CD14-positive monocyte (primary cell): ENCODE data around the gene MOAP1. TPM values are rescaled to one million over a fixed set of nuclear protein-coding genes. Genes with fewer than 3 reads are reported as not detected.

ENCODE experiments used
- DNase-seq, 3 donors: peaks; one replicate each; pipeline ENCODE4 v3.0.0-alpha.2; 2011 to 2022
- H2AFZ ChIP-seq: 2 replicates; pipeline ENCODE4 v1.6.0; 2012; ENCODE audit warnings: mild to moderate bottlenecking, low read depth, low read length, inconsistent platforms; ENCODE audit not compliant: insufficient read depth, poor library complexity, severe bottlenecking
- H3K27ac ChIP-seq, 2 donors: 1 replicate in 1 of 2; 2 replicates in 1 of 2; pipeline ENCODE4 v1.5.1; 2012 to 2013; ENCODE audit warnings: low read length in 2 of 2, control low read depth in 1 of 2, inconsistent platforms in 1 of 2, low read depth in 1 of 2, mild to moderate bottlenecking in 1 of 2
- H3K27me3 ChIP-seq, 2 donors: one replicate each; pipeline versions ENCODE4 v1.6.0 to v1.6.1; 2011 to 2013; ENCODE audit warnings: low read length in 2 of 2; ENCODE audit not compliant: control insufficient read depth in 2 of 2, insufficient read depth in 2 of 2
- H3K36me3 ChIP-seq, 2 donors: replicated peaks in 1 of 2; 1 replicate in 1 of 2; 2 replicates in 1 of 2; pipeline versions ENCODE4 v1.5.1 to v1.6.1; 2012 to 2013; ENCODE audit warnings: low read length in 2 of 2, control low read depth in 1 of 2, inconsistent platforms in 1 of 2, mild to moderate bottlenecking in 1 of 2; ENCODE audit not compliant: insufficient read depth in 2 of 2, control insufficient read depth in 1 of 2
- H3K4me1 ChIP-seq, 2 donors: 1 replicate in 1 of 2; 2 replicates in 1 of 2; pipeline versions ENCODE4 v1.5.1 to v1.6.1; 2012 to 2013; ENCODE audit warnings: low read length in 2 of 2, control low read depth in 1 of 2, inconsistent platforms in 1 of 2, mild to moderate bottlenecking in 1 of 2, moderate library complexity in 1 of 2; ENCODE audit not compliant: insufficient read depth in 2 of 2, control insufficient read depth in 1 of 2
- H3K4me2 ChIP-seq: replicated peaks from 2 replicates; pipeline ENCODE3; 2012; ENCODE audit warnings: low read length, moderate library complexity, mild to moderate bottlenecking; ENCODE audit not compliant: poor library complexity, severe bottlenecking; ENCODE audit errors: extremely low read depth
- H3K4me3 ChIP-seq, 3 experiments: fragments of 200-600 bp in 1 of 3; sonication (generic) in 1 of 3; replicated peaks in 1 of 3; 1 replicate in 2 of 3; 2 replicates in 1 of 3; pipeline ENCODE4 v1.5.1; 2011 to 2013; ENCODE audit warnings: low read length in 3 of 3, mild to moderate bottlenecking in 3 of 3, control low read depth in 2 of 3, low read depth in 2 of 3, inconsistent platforms in 1 of 3, moderate library complexity in 1 of 3
- H3K79me2 ChIP-seq: 2 replicates; pipeline ENCODE4 v1.6.0; 2012; ENCODE audit warnings: mild to moderate bottlenecking, control low read depth, inconsistent platforms, low read length, moderate library complexity; ENCODE audit not compliant: insufficient read depth
- H3K9ac ChIP-seq: 2 replicates; pipeline ENCODE4 v1.6.0; 2017; ENCODE audit warnings: low read length, mild to moderate bottlenecking; ENCODE audit not compliant: insufficient read depth, poor library complexity, severe bottlenecking
- H3K9me3 ChIP-seq, 2 donors: replicated peaks in 1 of 2; 1 replicate in 1 of 2; 2 replicates in 1 of 2; pipeline versions ENCODE4 v1.5.1 to v1.6.1; 2012 to 2013; ENCODE audit warnings: low read length in 2 of 2, control low read depth in 1 of 2; ENCODE audit not compliant: control insufficient read depth in 1 of 2, insufficient read depth in 1 of 2
- H4K20me1 ChIP-seq: 2 replicates; pipeline ENCODE4 v1.6.0; 2012; ENCODE audit warnings: mild to moderate bottlenecking, low read length, control low read depth, moderate library complexity; ENCODE audit not compliant: insufficient read depth
- H3K27ac Mint-ChIP-seq, 7 donors: one replicate each; pipeline ENCODE4 v1.8.0; 2020; ENCODE audit warnings: mild to moderate bottlenecking in 7 of 7, mixed read lengths in 7 of 7, moderate library complexity in 6 of 7, inconsistent platforms in 2 of 7
- H3K27me3 Mint-ChIP-seq, 3 donors: one replicate each; pipeline ENCODE4 v1.8.0; 2021 to 2022; ENCODE audit warnings: low read depth in 3 of 3, mild to moderate bottlenecking in 3 of 3, mixed read lengths in 3 of 3, moderate library complexity in 3 of 3, inconsistent platforms in 1 of 3
- H3K36me3 Mint-ChIP-seq, 2 donors: one replicate each; pipeline ENCODE4 v1.8.0; 2020; ENCODE audit warnings: mixed read lengths in 2 of 2, inconsistent platforms in 1 of 2, mild to moderate bottlenecking in 1 of 2
- H3K4me1 Mint-ChIP-seq: one replicate; pipeline ENCODE4 v1.8.0; 2020; ENCODE audit warnings: mild to moderate bottlenecking, mixed read lengths
- H3K4me3 Mint-ChIP-seq, 2 donors: one replicate each; pipeline ENCODE4 v1.8.0; 2020; ENCODE audit warnings: mild to moderate bottlenecking in 2 of 2, mixed read lengths in 2 of 2, moderate library complexity in 1 of 2
- H3K9me3 Mint-ChIP-seq, 7 donors: one replicate each; pipeline ENCODE4 v1.8.0; 2020 to 2022; ENCODE audit warnings: mixed read lengths in 7 of 7, mild to moderate bottlenecking in 6 of 7, moderate library complexity in 6 of 7, inconsistent platforms in 2 of 7
- WGBS: methylation state at CpG from one replicate; pipeline ENCODE4 v1.1.5; 2013; ENCODE audit warnings: missing lambda C conversion rate; ENCODE audit not compliant: insufficient coverage; 5-methylcytosine and 5-hydroxymethylcytosine counted together
- intact Hi-C, 2 donors: fragments of 100-400 bp; cut with micrococcal nuclease; formaldehyde crosslinking; loops; one replicate each; pipeline versions ENCODE4 v1.15.0 to v1.15.1; 2023
- polyA plus RNA-seq, 3 donors: library from polyadenylated mRNA; depleted of rRNA in 1 of 3; unstranded in 2 of 3; stranded (reverse) in 1 of 3; fragments of 300-500 nt in 2 of 3; fragments of >200 nt in 1 of 3; fragmentation: Illumina TruSeq in 2 of 3; gene quantifications; 1 replicate in 2 of 3; 2 replicates in 1 of 3; pipeline ENCODE4 v1.2.3, GENCODE V29; 2012 to 2021
- TF ChIP-seq, protein P1 (sequence below): fragments of 200-600 bp; IDR thresholded peaks from one replicate; pipeline ENCODE4 v1.8.0; 2022; ENCODE audit warnings: antibody characterized with exemption, mild to moderate bottlenecking

Gene MOAP1
- polyA plus RNA-seq, 3 donors: 22.5 to 53.9 (median 22.6) TPM

GRCh38 chr14:93232159-93232558 lies 47.5 kb upstream of the MOAP1 start:
- Histone ChIP-seq H3K4me2 (no peak overlapping the region), H3K27me3 (peaks cover 0 to 18% of the 10 kb centered on the region in 2 donors), H3K36me3 (peaks cover 15 to 18% of the 10 kb centered on the region in 2 donors), H3K9me3 (no peaks in the 10 kb centered on the region), H3K27ac (no peak overlapping the region), H3K4me1 (peaks cover 0 to 10% of the 10 kb centered on the region in 2 donors), H4K20me1 (no peaks in the 10 kb centered on the region), H3K79me2 (no peaks in the 10 kb centered on the region), H3K4me3 (no peak overlapping the region), H3K9ac (no peak overlapping the region), H2AFZ (no peak overlapping the region)
- no peak for DNase-seq
- WGBS: 51% methylated on average over 15 of the region's 17 CpGs
- no peak overlapping the region for H3K4me3 Mint-ChIP-seq
- no peak overlapping the region for H3K27ac Mint-ChIP-seq
- intact Hi-C loops: no loop called here
- H3K9me3 Mint-ChIP-seq: peaks cover 0 to 10% (median 0%) of the 10 kb centered on the region in 7 donors
- peaks cover 21 to 32% of the 10 kb centered on the region in 2 donors for H3K36me3 Mint-ChIP-seq
- TF ChIP-seq, protein P1, sequence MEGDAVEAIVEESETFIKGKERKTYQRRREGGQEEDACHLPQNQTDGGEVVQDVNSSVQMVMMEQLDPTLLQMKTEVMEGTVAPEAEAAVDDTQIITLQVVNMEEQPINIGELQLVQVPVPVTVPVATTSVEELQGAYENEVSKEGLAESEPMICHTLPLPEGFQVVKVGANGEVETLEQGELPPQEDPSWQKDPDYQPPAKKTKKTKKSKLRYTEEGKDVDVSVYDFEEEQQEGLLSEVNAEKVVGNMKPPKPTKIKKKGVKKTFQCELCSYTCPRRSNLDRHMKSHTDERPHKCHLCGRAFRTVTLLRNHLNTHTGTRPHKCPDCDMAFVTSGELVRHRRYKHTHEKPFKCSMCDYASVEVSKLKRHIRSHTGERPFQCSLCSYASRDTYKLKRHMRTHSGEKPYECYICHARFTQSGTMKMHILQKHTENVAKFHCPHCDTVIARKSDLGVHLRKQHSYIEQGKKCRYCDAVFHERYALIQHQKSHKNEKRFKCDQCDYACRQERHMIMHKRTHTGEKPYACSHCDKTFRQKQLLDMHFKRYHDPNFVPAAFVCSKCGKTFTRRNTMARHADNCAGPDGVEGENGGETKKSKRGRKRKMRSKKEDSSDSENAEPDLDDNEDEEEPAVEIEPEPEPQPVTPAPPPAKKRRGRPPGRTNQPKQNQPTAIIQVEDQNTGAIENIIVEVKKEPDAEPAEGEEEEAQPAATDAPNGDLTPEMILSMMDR: no peak
- H3K27me3 Mint-ChIP-seq: peaks cover 26 to 39% (median 31%) of the 10 kb centered on the region in 3 donors
- H3K4me1 Mint-ChIP-seq: peaks cover 15% of the 10 kb centered on the region

DNA sequence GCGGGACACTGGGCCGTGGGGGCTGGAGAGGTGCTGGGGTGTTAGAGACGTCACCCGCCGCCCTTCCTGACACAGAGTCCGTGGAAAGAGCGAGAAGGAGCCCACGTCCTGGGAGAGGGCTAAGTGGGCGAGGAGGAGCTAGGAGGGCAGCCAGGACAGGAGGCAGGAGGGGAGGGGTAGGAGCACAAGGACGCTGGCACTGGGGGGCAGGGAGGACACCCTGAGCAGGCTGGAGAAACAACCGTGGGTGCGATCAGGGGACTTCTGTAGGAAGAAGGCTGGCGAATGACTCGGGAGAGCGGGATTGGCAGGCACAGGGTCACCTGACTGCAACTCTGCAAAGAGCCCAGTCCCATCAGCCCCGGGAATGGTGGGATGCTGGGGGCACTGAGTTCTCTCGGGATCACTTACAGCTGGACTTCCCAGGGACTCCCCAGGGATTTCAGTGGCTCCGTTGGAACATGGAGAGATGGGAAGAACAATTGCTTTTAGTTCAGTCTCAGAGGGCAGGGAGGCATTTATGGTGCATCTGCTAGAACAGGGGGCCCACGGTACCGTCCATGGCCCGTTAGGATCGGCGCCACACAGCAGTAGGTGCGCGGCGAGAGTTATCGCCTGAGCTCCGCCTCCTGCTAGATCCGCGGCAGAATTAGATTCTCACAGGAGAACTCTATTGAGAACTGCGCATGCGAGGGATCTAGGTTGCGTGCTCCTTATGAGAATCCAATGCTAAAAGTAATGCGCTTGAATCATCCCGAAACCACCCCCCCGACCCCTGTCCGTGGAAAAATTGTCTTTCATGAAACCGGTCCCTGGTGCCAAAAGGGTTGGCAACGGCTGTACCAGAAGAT lies 46.7 kb upstream of the MOAP1 start:
- H2AFZ ChIP-seq: no peak overlapping the region
- TF ChIP-seq, protein P1: no peak
- 24% methylated on average over 33 of the region's 39 CpGs for WGBS
- H3K4me3 Mint-ChIP-seq: peak overlapping the region; percentile 16 to 78
- H3K36me3 Mint-ChIP-seq: peaks cover 25 to 37% of the 10 kb centered on the region in 2 donors
- peak overlapping the region; percentile 31 for H3K4me2 ChIP-seq
- no peaks in the 10 kb centered on the region for H4K20me1 ChIP-seq
- H3K4me1 ChIP-seq: peaks cover 0 to 10% of the 10 kb centered on the region in 2 donors
- H3K4me3 ChIP-seq: no peak overlapping the region
- no peaks in the 10 kb centered on the region for H3K79me2 ChIP-seq
- H3K27ac ChIP-seq: no peak overlapping the region
- H3K9ac ChIP-seq: no peak overlapping the region
- peaks cover 0 to 10% (median 0%) of the 10 kb centered on the region in 7 donors for H3K9me3 Mint-ChIP-seq
- H3K27ac Mint-ChIP-seq: peak overlapping the region in 1 of 7 donors; percentile 48
- peaks cover 20 to 26% of the 10 kb centered on the region in 2 donors for H3K36me3 ChIP-seq
- peaks cover 0 to 18% of the 10 kb centered on the region in 2 donors for H3K27me3 ChIP-seq
- intact Hi-C loops: no loop called here
- no peaks in the 10 kb centered on the region for H3K9me3 ChIP-seq
- peaks cover 15% of the 10 kb centered on the region for H3K4me1 Mint-ChIP-seq
- DNase-seq: no peak
- peaks cover 26 to 39% (median 31%) of the 10 kb centered on the region in 3 donors for H3K27me3 Mint-ChIP-seq
